Left renal cortex interstitium (tissue), 4 donors: ENCODE results near the gene RIC8A. TPM values are rescaled to one million over a fixed set of nuclear protein-coding genes. Genes with fewer than 3 reads are reported as not detected.

Source experiments
- DNase-seq, 4 donors: peaks; one replicate each; pipeline ENCODE4 v3.0.0-alpha.2; 2013; ENCODE audit warnings: low read depth in 4 of 4, low spot score in 2 of 4, missing footprints in 1 of 4
- polyA plus RNA-seq, 4 donors: library from polyadenylated mRNA; unstranded; fragments of 120-200 nt; gene quantifications; one replicate each; pipeline ENCODE4 v1.2.1, GENCODE V29; 2013; ENCODE audit not compliant: insufficient read length in 4 of 4

RIC8A gene
- polyA plus RNA-seq, 4 donors = 75.7 to 94.6 (median 91.7) TPM

GRCh38 chr11:240315-240714, 32.8 kb downstream of the RIC8A start:
- no peak for DNase-seq

- DNase-seq = no peak
Measured at GRCh38 chr11:241634-242033, 34.1 kb downstream of the RIC8A start.

- no peak for DNase-seq
Measured at GRCh38 chr11:244376-244775, 36.9 kb downstream of the RIC8A start.

GRCh38 chr11:249062-249461, 41.6 kb downstream of the RIC8A start:
- no peak for DNase-seq

GRCh38 chr11:250274-250673, 42.8 kb downstream of the RIC8A start:
- DNase-seq = no peak

- no peak for DNase-seq
Measured at GRCh38 chr11:250740-251299, 43.3 kb downstream of the RIC8A start.

GRCh38 chr11:251550-251949, 44.0 kb downstream of the RIC8A start:
- DNase-seq = no peak

- no peak for DNase-seq
Measured at GRCh38 chr11:252666-253065, 45.2 kb downstream of the RIC8A start.

GRCh38 chr11:253160-253885, 45.8 kb downstream of the RIC8A start:
- DNase-seq = no peak

GRCh38 chr11:253886-254270, 46.4 kb downstream of the RIC8A start:
- DNase-seq = no peak

GRCh38 chr11:255176-255575, 47.7 kb downstream of the RIC8A start:
- DNase-seq = no peak

- DNase-seq = no peak
Measured at GRCh38 chr11:255816-256215, 48.3 kb downstream of the RIC8A start.

- DNase-seq = no peak
Measured at GRCh38 chr11:256952-257737, 49.6 kb downstream of the RIC8A start.

GRCh38 chr11:257766-258493, 50.4 kb downstream of the RIC8A start:
- no peak for DNase-seq

- no peak for DNase-seq
Measured at GRCh38 chr11:259413-259812, 51.9 kb downstream of the RIC8A start.

GRCh38 chr11:261624-262023, 54.1 kb downstream of the RIC8A start:
- DNase-seq = no peak

Other genes starting within 250 kb of the RIC8A start
- under 1 TPM in 3 of 4 donors, not detected in 1; 0.44 to 0.83 (median 0.48) TPM for gene SCGB1C1, start 14.6 kb upstream of the RIC8A start, polyA plus RNA-seq
- gene BET1L, start 309 bp upstream of the RIC8A start, polyA plus RNA-seq = 10 to 100 TPM; 43.8 to 46.2 (median 45.7) TPM
- 10 to 100 TPM; 26.4 to 42.9 (median 32.8) TPM for gene SIRT3, start 28.6 kb downstream of the RIC8A start, polyA plus RNA-seq
- gene PSMD13, start 29.3 kb downstream of the RIC8A start, polyA plus RNA-seq = 100 to 1,000 TPM; 132 to 167 (median 139) TPM
- gene NLRP6, start 70.7 kb downstream of the RIC8A start, polyA plus RNA-seq = under 1 TPM; 0.10 to 0.71 (median 0.47) TPM
- gene PGGHG, start 81.4 kb downstream of the RIC8A start, polyA plus RNA-seq = 10 to 100 TPM; 11.1 to 25.5 (median 23.5) TPM
- gene IFITM5, start 91.8 kb downstream of the RIC8A start, polyA plus RNA-seq = under 1 TPM in 2 of 4 donors, not detected in 2; 0.21 to 0.65 TPM
- gene IFITM2, start 100.1 kb downstream of the RIC8A start, polyA plus RNA-seq = 100 to 1,000 TPM; 162 to 301 (median 211) TPM
- 10 to 100 TPM; 32.6 to 43.2 (median 37.8) TPM for gene IFITM1, start 106.3 kb downstream of the RIC8A start, polyA plus RNA-seq
- 100 to 1,000 TPM; 301 to 603 (median 391) TPM for gene IFITM3, start 113.2 kb downstream of the RIC8A start, polyA plus RNA-seq
- 10 to 100 TPM; 42.6 to 87.5 (median 82.0) TPM for gene B4GALNT4, start 161.8 kb downstream of the RIC8A start, polyA plus RNA-seq
- 1 to 10 TPM; 4.0 to 8.4 (median 7.2) TPM for gene PKP3, start 186.5 kb downstream of the RIC8A start, polyA plus RNA-seq
- 10 to 100 TPM; 31.7 to 54.7 (median 48.5) TPM for gene SIGIRR, start 207.3 kb downstream of the RIC8A start, polyA plus RNA-seq
- gene ANO9, start 234.3 kb downstream of the RIC8A start, polyA plus RNA-seq = 10 to 100 TPM in 2 of 4 donors, 1 to 10 TPM in 2; 6.1 to 16.5 (median 12.2) TPM
- gene PTDSS2, start 242.6 kb downstream of the RIC8A start, polyA plus RNA-seq = 10 to 100 TPM; 24.6 to 44.2 (median 37.2) TPM